H1 (cell line): Measurements from ENCODE around the gene UBAP1L. TPM values are rescaled to one million over a fixed set of nuclear protein-coding genes. Genes with fewer than 3 reads are reported as not detected.

ENCODE experiments used
- GTF2F1 ChIP-seq: IDR thresholded peaks from 2 replicates; pipeline ENCODE4 v1.6.1; 2012; ENCODE audit warnings: low read depth, low read length, improper control_type of control experiment, borderline replicate concordance
- polyA plus RNA-seq, 7 experiments: library from polyadenylated mRNA; depleted of rRNA in 3 of 7; stranded (reverse) in 5 of 7; unstranded in 2 of 7; fragments of >200 nt in 5 of 7; fragments of 200-250 nt in 2 of 7; gene quantifications; 1 replicate in 5 of 7; 2 replicates in 1 of 7; 4 replicates in 1 of 7; pipeline versions ENCODE4 v1.2.1 to v1.2.3, GENCODE V29; 2011 to 2013; ENCODE audit warnings: missing spikeins in 2 of 7, mixed read lengths in 2 of 7
- total RNA-seq: library from RNA; stranded (reverse); fragmentation: NEBNext Ultra II Directional; extraction: Animal tissue kit (Norgen Biotek cat#: 25700); gene quantifications from 2 replicates; pipeline ENCODE4 v1.2.1, GENCODE V29; 2021
- TF ChIP-seq, protein P1 (sequence below): fragments of 300-600 bp; sonication (generic); IDR thresholded peaks from 2 replicates; pipeline ENCODE4 v1.7.1; 2012; ENCODE audit warnings: low read length, moderate library complexity, mild to moderate bottlenecking, inconsistent platforms; ENCODE audit not compliant: insufficient replicate concordance

UBAP1L gene
- total and polyA plus RNA-seq, 2 of the 8 experiments (the other 6 are each of a cell fraction or from before 2014, with no cell fraction given): 0.67 to 1.7 TPM

DNA sequence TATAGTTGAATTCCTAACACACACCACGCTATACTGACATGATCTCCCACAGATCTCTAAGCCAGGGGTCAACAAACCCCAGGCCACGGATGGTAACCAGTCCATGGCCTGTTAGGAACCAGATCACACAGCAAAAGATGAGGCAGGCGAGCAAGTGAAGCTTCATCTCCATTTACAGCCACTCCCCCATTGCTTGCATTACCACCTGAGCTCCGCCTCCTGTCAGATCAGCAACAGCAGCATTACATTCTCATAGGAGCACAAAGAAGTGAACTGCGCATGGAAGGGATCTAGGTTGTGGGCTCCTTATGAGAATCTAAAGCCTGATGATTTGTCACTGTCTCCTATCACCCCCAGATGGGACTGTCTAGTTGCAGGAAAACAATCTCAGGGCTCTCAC lies 15.9 kb upstream of the UBAP1L start (continued):
- TF ChIP-seq, protein P1, sequence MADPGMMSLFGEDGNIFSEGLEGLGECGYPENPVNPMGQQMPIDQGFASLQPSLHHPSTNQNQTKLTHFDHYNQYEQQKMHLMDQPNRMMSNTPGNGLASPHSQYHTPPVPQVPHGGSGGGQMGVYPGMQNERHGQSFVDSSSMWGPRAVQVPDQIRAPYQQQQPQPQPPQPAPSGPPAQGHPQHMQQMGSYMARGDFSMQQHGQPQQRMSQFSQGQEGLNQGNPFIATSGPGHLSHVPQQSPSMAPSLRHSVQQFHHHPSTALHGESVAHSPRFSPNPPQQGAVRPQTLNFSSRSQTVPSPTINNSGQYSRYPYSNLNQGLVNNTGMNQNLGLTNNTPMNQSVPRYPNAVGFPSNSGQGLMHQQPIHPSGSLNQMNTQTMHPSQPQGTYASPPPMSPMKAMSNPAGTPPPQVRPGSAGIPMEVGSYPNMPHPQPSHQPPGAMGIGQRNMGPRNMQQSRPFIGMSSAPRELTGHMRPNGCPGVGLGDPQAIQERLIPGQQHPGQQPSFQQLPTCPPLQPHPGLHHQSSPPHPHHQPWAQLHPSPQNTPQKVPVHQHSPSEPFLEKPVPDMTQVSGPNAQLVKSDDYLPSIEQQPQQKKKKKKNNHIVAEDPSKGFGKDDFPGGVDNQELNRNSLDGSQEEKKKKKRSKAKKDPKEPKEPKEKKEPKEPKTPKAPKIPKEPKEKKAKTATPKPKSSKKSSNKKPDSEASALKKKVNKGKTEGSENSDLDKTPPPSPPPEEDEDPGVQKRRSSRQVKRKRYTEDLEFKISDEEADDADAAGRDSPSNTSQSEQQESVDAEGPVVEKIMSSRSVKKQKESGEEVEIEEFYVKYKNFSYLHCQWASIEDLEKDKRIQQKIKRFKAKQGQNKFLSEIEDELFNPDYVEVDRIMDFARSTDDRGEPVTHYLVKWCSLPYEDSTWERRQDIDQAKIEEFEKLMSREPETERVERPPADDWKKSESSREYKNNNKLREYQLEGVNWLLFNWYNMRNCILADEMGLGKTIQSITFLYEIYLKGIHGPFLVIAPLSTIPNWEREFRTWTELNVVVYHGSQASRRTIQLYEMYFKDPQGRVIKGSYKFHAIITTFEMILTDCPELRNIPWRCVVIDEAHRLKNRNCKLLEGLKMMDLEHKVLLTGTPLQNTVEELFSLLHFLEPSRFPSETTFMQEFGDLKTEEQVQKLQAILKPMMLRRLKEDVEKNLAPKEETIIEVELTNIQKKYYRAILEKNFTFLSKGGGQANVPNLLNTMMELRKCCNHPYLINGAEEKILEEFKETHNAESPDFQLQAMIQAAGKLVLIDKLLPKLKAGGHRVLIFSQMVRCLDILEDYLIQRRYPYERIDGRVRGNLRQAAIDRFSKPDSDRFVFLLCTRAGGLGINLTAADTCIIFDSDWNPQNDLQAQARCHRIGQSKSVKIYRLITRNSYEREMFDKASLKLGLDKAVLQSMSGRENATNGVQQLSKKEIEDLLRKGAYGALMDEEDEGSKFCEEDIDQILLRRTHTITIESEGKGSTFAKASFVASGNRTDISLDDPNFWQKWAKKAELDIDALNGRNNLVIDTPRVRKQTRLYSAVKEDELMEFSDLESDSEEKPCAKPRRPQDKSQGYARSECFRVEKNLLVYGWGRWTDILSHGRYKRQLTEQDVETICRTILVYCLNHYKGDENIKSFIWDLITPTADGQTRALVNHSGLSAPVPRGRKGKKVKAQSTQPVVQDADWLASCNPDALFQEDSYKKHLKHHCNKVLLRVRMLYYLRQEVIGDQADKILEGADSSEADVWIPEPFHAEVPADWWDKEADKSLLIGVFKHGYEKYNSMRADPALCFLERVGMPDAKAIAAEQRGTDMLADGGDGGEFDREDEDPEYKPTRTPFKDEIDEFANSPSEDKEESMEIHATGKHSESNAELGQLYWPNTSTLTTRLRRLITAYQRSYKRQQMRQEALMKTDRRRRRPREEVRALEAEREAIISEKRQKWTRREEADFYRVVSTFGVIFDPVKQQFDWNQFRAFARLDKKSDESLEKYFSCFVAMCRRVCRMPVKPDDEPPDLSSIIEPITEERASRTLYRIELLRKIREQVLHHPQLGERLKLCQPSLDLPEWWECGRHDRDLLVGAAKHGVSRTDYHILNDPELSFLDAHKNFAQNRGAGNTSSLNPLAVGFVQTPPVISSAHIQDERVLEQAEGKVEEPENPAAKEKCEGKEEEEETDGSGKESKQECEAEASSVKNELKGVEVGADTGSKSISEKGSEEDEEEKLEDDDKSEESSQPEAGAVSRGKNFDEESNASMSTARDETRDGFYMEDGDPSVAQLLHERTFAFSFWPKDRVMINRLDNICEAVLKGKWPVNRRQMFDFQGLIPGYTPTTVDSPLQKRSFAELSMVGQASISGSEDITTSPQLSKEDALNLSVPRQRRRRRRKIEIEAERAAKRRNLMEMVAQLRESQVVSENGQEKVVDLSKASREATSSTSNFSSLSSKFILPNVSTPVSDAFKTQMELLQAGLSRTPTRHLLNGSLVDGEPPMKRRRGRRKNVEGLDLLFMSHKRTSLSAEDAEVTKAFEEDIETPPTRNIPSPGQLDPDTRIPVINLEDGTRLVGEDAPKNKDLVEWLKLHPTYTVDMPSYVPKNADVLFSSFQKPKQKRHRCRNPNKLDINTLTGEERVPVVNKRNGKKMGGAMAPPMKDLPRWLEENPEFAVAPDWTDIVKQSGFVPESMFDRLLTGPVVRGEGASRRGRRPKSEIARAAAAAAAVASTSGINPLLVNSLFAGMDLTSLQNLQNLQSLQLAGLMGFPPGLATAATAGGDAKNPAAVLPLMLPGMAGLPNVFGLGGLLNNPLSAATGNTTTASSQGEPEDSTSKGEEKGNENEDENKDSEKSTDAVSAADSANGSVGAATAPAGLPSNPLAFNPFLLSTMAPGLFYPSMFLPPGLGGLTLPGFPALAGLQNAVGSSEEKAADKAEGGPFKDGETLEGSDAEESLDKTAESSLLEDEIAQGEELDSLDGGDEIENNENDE: no peak
- no peak for TF ChIP-seq GTF2F1
